Skeletal muscle tissue (tissue), 4 donors: ENCODE results near the gene AXDND1. TPM values are rescaled to one million over a fixed set of nuclear protein-coding genes. Genes with fewer than 3 reads are reported as not detected.
"Not testable (repeated sequence)": the region's sequence is repeated elsewhere in the genome, so short reads cannot be mapped to it uniquely, and the experiment has no call there.

Experiments used
- H3K27ac ChIP-seq: one replicate; pipeline ENCODE4 v1.7.0; 2013; ENCODE audit warnings: mild to moderate bottlenecking, low read depth, low read length, inconsistent platforms
- H3K27me3 ChIP-seq, 3 donors: one replicate each; pipeline ENCODE4 v1.7.0; 2013; ENCODE audit warnings: low read length in 3 of 3; ENCODE audit not compliant: control insufficient read depth in 3 of 3, insufficient read depth in 3 of 3
- H3K36me3 ChIP-seq, 3 donors: one replicate each; pipeline ENCODE4 v1.7.0; 2013; ENCODE audit warnings: low read length in 3 of 3; ENCODE audit not compliant: control insufficient read depth in 3 of 3, insufficient read depth in 3 of 3
- H3K4me1 ChIP-seq, 3 donors: one replicate each; pipeline ENCODE4 v1.7.0; 2013; ENCODE audit warnings: low read length in 3 of 3, mild to moderate bottlenecking in 3 of 3; ENCODE audit not compliant: control insufficient read depth in 3 of 3, insufficient read depth in 3 of 3
- H3K4me3 ChIP-seq, 3 donors: one replicate each; pipeline ENCODE4 v1.7.0; 2013; ENCODE audit warnings: low read length in 3 of 3
- H3K9ac ChIP-seq, 3 donors: one replicate each; pipeline ENCODE4 v1.7.0; 2013; ENCODE audit warnings: low read length in 3 of 3, mild to moderate bottlenecking in 3 of 3, moderate library complexity in 2 of 3, low read depth in 1 of 3
- H3K9me3 ChIP-seq, 3 donors: one replicate each; pipeline ENCODE4 v1.7.0; 2013; ENCODE audit warnings: low read length in 3 of 3; ENCODE audit not compliant: control insufficient read depth in 3 of 3
- total RNA-seq: library from RNA; depleted of rRNA; stranded (reverse); fragments of >200 nt; gene quantifications from one replicate; pipeline ENCODE4 v1.2.3, GENCODE V29; 2014
- donor health status: Osteomylitis.

The AXDND1 gene
- total RNA-seq, 1 donor from 2014 or later = under 0.01 TPM

DNA sequence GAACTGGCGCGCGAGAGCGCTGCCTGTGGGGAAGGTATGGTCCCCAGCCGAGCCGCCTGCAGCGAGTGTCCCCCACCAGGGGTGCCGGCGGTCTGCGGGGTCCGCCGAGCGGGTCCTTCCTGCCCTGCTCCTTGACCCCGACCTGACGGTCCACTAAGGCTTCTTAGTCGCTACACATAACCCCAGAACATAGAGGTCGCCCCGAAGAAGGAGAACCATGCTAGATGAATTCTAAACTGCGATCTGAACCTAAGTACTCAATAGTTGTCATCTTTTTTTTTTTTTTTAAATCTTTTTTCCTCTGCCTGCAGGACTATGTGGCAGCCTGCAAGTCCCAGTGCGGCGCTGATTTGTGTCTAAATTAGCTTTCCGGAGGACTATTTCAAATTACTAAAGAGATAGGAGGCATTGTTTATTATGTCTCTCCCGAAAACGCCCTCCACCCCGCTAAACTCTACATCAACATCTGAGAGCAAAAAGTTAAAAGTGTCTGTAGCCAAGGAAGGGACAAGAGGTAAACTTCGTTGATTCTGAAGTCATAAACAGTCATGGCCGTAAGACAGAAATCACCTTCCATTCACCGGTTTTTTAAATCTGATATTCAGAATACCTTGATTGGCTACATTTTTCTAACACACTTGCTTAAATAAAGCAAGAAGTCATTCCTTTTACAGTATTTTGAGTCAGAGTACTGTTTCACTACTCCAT lies 476 bp downstream of the AXDND1 start:
- H3K27me3 ChIP-seq = no peaks in the 10 kb centered on the region
- peaks cover 2 to 5% (median 3%) of the 10 kb centered on the region in 3 donors for H3K4me1 ChIP-seq
- peak overlapping the region; percentile 89 for H3K27ac ChIP-seq
- no peaks in the 10 kb centered on the region for H3K36me3 ChIP-seq
- H3K4me3 ChIP-seq = peak overlapping the region; percentile 92 to 94 (median 93)
- H3K9ac ChIP-seq = peak overlapping the region; percentile 85 to 89 (median 89)
- no peaks in the 10 kb centered on the region for H3K9me3 ChIP-seq

DNA sequence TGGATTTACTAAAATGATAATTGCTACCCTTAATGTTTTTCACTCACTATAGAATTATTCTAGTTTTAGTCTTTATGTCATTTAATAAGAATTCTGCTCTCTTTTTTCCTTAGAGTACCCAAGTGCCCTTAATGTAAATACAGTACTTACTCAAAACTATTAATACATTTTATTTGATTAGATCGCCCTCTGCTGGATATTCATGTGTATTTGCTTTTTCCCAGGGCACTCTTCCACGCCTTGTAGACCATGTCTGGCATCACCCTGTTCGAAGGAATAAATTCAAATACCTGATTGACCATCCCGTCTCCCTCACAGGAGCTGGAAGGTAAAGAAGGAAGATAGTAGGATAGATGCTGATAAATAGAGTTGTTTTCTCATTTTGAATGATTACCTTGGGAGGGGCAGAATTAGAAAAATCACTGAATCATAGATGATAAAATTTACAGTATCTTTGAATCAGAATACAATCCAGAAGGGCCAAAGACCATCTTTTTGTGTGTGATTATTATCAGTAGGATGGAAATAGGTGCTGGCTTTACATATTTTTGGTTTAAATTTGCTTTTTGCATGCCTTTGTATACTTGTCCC lies 4.1 kb downstream of the AXDND1 start:
- no peaks in the 10 kb centered on the region for H3K27me3 ChIP-seq

DNA sequence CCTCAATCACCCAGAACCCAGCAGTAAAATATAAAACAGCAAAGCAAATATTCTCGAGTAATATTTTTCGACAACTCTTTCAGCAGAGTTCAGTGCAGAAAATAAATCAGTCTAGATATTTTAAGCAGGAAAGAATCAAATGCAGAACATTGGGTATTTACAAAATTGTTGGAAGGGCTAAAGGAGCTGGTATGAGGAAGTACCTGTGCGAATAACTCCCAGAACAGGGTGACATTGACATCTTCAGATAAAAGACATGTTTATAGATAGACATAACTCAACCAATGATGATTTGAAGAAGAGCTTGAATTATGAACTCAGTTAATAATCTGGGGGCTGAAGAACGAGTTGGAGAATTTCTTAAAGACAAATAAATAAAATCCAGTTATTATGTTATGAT lies 6.4 kb downstream of the AXDND1 start:
- Histone ChIP-seq H3K9ac (no peak overlapping the region), H3K36me3 (no peaks in the 10 kb centered on the region), H3K9me3 (no peaks in the 10 kb centered on the region), H3K27ac (no peak overlapping the region), H3K4me1 (no peaks in the 10 kb centered on the region), H3K27me3 (no peaks in the 10 kb centered on the region), H3K4me3 (no peak overlapping the region)

More for the DNA sequence above, 4.1 kb downstream of the AXDND1 start:
- Histone ChIP-seq H3K4me3 (no peak overlapping the region), H3K9ac (no peak overlapping the region), H3K27ac (no peak overlapping the region), H3K9me3 (no peaks in the 10 kb centered on the region), H3K36me3 (no peaks in the 10 kb centered on the region), H3K4me1 (peaks cover 2 to 5% (median 3%) of the 10 kb centered on the region in 3 donors)

DNA sequence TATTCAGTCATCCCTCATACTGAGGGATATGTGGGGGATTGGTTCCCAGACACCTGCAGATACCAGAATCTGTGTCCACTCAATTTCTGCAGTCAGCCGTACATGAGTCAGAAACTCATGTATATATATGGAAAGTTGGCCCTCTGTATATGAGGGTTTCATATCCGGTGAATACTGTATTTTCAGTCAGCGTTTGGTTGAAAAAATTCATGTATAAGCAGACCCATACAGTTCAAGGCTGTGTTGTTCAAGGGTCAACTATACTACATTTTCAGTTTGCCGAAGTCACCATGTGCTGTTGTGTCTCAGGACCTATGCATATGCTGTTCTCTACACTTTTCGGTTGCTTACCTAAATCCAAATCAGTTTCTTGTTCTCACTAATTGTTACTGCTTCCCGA lies 10.5 kb downstream of the AXDND1 start:
- Histone ChIP-seq H3K27me3 (no peaks in the 10 kb centered on the region), H3K27ac (no peak overlapping the region), H3K9me3 (no peaks in the 10 kb centered on the region), H3K4me3 (no peak overlapping the region), H3K9ac (no peak overlapping the region), H3K36me3 (no peaks in the 10 kb centered on the region), H3K4me1 (no peaks in the 10 kb centered on the region)

DNA sequence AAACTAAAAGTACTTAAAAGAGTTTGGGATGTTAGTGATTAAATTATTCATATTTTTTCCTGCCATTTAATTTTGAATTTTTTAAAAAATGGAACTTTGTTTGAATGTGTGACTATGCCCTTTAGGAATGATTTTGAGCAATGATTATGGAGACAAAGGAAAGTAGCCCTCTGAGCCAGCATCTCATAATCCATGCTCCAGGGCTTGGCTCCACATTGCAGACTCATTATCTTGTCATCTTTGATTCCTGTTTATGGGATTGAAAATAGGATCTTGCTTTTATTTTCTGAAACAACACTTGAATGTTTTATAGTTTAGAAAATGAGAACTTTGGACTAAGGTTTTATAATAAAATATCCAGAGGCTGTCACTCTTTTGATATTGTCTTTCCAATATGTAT lies 14.5 kb downstream of the AXDND1 start:
- Histone ChIP-seq H3K9me3 (no peaks in the 10 kb centered on the region), H3K27me3 (no peaks in the 10 kb centered on the region), H3K4me3 (no peak overlapping the region), H3K36me3 (no peaks in the 10 kb centered on the region), H3K9ac (no peak overlapping the region), H3K27ac (no peak overlapping the region), H3K4me1 (no peaks in the 10 kb centered on the region)

DNA sequence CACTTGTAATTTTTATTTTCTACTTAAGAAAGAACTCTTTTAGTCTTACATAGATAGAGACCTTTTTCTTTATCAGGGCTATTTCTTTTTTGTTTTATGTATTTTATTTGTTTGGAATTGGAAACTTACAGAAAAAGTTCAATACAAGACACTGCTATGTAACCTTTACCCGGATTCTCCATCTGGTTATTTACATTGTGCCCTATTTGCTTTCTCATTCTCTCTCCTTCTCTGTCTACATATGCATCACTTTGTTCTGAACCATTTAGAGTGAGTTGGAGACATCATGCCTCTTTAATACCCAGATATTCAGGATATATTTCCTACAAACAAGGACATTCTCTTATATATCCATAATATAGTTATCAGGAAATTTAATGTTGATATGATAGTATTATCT lies 18.3 kb downstream of the AXDND1 start:
- Histone ChIP-seq H3K9ac (no peak overlapping the region), H3K27me3 (no peaks in the 10 kb centered on the region), H3K36me3 (no peaks in the 10 kb centered on the region), H3K27ac (no peak overlapping the region), H3K4me3 (no peak overlapping the region), H3K9me3 (no peaks in the 10 kb centered on the region), H3K4me1 (no peaks in the 10 kb centered on the region)

DNA sequence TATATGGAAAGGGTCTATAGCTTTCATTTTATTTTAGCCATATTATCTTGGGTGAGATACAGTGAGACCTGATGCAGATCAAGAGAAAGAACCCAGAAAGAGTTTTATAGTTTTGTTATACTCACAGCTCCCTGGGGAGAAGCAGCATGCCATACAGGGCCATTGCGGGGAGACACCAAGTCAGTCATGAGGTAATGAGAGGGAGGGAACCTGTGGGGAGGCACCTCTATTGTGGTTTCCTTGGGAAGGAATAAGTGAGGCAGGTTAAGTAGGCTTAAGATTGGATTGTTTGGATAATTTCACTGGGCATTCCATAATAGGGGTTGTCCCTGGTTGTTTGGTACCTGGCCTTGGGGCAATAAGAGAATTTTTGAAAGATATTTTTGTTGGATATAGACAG lies 19.7 kb downstream of the AXDND1 start:
- Histone ChIP-seq H3K27me3 (no peaks in the 10 kb centered on the region), H3K27ac (no peak overlapping the region), H3K36me3 (no peaks in the 10 kb centered on the region), H3K4me3 (no peak overlapping the region), H3K4me1 (no peaks in the 10 kb centered on the region), H3K9me3 (no peaks in the 10 kb centered on the region), H3K9ac (no peak overlapping the region)

DNA sequence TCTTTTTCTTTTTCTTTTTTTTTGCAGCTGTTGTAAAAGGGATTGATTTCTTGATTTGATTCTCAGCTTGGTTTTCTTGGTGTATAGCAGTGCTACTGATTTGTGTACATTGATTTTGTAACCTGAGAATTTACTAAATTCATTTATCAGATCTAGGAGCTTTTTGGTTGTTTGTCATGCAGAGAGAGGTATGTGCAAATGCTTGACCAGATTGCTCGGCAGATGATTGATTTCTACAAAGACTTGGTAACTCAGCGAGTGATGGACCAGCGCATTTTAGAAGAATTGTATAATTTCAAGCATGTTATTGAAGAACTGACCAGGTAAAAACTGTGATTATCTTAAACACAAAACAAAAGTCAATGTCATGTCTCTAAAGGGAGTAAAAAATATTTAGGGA lies 27.9 kb downstream of the AXDND1 start:
- H3K27ac ChIP-seq = no peak overlapping the region
- no peaks in the 10 kb centered on the region for H3K4me1 ChIP-seq
- peaks cover 0 to 3% (median 0%) of the 10 kb centered on the region in 3 donors for H3K9me3 ChIP-seq
- H3K9ac ChIP-seq = no peak overlapping the region
- H3K36me3 ChIP-seq = no peaks in the 10 kb centered on the region
- no peaks in the 10 kb centered on the region for H3K27me3 ChIP-seq
- no peak overlapping the region for H3K4me3 ChIP-seq

DNA sequence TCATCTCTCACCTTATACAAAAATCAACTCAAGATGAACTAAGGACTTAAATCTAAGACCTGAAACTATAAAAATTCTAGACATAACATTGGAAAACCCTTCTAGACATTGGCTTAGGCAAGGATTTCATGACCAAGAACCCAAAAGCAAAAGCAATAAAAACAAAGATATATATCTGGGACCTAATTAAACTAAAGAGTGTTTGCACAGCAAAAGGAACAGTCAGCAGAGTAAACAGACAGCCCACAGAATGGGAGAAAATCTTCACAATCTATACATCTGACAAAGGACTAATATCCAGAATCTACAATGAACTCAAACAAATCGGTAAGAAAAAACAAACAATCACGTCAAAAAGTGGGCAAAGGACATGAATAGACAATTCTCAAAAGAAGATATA lies 33.6 kb downstream of the AXDND1 start:
- not testable (repeated sequence) for H3K4me1 ChIP-seq, H3K27ac ChIP-seq, H3K4me3 ChIP-seq, H3K27me3 ChIP-seq, H3K36me3 ChIP-seq, H3K9me3 ChIP-seq, H3K9ac ChIP-seq

DNA sequence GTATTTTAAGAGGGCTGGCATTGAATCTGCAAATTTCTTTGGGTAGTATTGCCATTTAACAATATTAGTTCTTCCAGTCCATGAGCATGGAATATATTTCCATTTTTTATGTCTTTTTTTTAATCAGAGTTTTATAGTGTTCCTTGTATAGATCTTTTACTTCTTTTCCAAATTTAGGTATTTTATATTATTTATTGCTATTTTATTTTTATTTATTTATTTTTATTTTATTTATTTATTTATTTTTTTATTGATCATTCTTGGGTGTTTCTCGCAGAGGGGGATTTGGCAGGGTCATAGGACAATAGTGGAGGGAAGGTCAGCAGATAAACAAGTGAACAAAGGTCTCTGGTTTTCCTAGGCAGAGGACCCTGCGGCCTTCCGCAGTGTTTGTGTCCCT lies 52.0 kb downstream of the AXDND1 start:
- H3K9me3 ChIP-seq, H3K9ac ChIP-seq, H3K27ac ChIP-seq, H3K4me1 ChIP-seq, H3K36me3 ChIP-seq, H3K27me3 ChIP-seq, H3K4me3 ChIP-seq: not testable (repeated sequence)
